Chondrocyte (in vitro differentiated cells): Measurements from ENCODE around the gene BTG1. TPM values are rescaled to one million over a fixed set of nuclear protein-coding genes. Genes with fewer than 3 reads are reported as not detected.

Experiments
- DNase-seq: peaks from one replicate; pipeline ENCODE4 v3.0.0; 2021; ENCODE audit warnings: mixed read lengths, low spot score
- H3K27ac Mint-ChIP-seq: one replicate; pipeline ENCODE4 v1.8.0; 2021; ENCODE audit warnings: mild to moderate bottlenecking, moderate library complexity, mixed read lengths; ENCODE audit not compliant: unreplicated experiment
- H3K27me3 Mint-ChIP-seq: 2 replicates; pipeline ENCODE4 v1.8.0; 2021; ENCODE audit warnings: low read depth, mixed read lengths
- H3K36me3 Mint-ChIP-seq: 2 replicates; pipeline ENCODE4 v1.8.0; 2021; ENCODE audit warnings: low read depth, mixed read lengths
- H3K4me1 Mint-ChIP-seq: 2 replicates; pipeline ENCODE4 v1.8.0; 2021; ENCODE audit warnings: low read depth, mild to moderate bottlenecking, mixed read lengths
- H3K4me3 Mint-ChIP-seq: one replicate; pipeline ENCODE4 v1.8.0; 2021; ENCODE audit warnings: mild to moderate bottlenecking, moderate library complexity, mixed read lengths; ENCODE audit not compliant: unreplicated experiment
- H3K9me3 Mint-ChIP-seq: 2 replicates; pipeline ENCODE4 v1.8.0; 2021; ENCODE audit warnings: low read depth, mixed read lengths
- total RNA-seq: library from RNA; stranded (reverse); gene quantifications from 3 replicates; pipeline ENCODE4 v1.2.1, GENCODE V29; 2021
- TF ChIP-seq, protein P1 (sequence below): fragments of 200-600 bp; sonication (generic); IDR thresholded peaks from 2 replicates; pipeline ENCODE4 v1.5.0; 2021; ENCODE audit warnings: antibody characterized with exemption, mild to moderate bottlenecking, moderate library complexity

Gene BTG1
- total RNA-seq, 1 donor from 2014 or later, result 53.6 TPM

DNA sequence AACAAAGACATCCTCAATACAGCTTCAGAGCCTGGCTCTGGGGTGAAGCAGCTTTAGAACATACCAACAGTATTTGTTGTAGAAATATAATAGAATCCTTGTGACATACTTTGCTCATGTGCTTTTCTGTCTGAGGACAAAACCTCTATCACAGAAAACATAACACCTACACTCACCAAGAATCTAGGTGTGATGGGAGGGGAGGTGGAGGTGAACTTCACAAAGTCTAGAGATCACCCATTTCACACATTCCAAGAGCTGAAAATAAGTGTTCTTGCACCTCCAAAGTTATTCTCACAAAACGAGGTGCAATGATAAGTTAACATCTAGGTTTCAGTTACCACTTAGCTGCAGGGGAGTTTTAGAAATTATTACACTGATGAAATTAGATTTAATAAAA, 32.7 kb upstream of the BTG1 start:
- Mint-ChIP-seq H3K9me3 (peaks cover 6% of the 10 kb centered on the region), H3K4me3 (no peak overlapping the region), H3K36me3 (peaks cover 1% of the 10 kb centered on the region), H3K4me1 (no peaks in the 10 kb centered on the region), H3K27me3 (no peaks in the 10 kb centered on the region), H3K27ac (no peak overlapping the region)
- DNase-seq, result no peak
- TF ChIP-seq, protein P1, sequence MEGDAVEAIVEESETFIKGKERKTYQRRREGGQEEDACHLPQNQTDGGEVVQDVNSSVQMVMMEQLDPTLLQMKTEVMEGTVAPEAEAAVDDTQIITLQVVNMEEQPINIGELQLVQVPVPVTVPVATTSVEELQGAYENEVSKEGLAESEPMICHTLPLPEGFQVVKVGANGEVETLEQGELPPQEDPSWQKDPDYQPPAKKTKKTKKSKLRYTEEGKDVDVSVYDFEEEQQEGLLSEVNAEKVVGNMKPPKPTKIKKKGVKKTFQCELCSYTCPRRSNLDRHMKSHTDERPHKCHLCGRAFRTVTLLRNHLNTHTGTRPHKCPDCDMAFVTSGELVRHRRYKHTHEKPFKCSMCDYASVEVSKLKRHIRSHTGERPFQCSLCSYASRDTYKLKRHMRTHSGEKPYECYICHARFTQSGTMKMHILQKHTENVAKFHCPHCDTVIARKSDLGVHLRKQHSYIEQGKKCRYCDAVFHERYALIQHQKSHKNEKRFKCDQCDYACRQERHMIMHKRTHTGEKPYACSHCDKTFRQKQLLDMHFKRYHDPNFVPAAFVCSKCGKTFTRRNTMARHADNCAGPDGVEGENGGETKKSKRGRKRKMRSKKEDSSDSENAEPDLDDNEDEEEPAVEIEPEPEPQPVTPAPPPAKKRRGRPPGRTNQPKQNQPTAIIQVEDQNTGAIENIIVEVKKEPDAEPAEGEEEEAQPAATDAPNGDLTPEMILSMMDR, result no peak

DNA sequence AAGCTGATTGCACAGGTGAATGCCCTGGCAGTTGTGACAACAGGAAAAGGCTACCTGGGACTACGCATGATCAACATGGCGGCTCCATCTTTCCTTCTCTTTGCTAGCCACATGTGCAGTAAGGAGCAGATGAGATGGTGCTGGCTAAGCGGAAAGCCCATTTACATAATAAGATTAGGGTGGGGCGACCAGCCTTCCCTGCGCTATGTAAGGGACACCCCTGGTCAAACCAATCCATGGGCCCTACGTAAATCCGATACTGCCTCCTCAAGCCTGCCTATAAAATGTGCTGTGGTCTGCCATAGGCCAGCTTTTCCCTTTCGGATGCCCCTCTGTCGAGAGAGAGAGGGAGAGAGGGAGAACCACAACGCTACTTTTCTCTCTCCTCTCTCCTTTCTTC, 31.0 kb upstream of the BTG1 start:
- H3K27me3 Mint-ChIP-seq, result no peaks in the 10 kb centered on the region
- no peaks in the 10 kb centered on the region for H3K4me1 Mint-ChIP-seq
- DNase-seq, result no peak
- peaks cover 1% of the 10 kb centered on the region for H3K36me3 Mint-ChIP-seq
- TF ChIP-seq, protein P1, result no peak
- H3K4me3 Mint-ChIP-seq, result no peak overlapping the region
- H3K9me3 Mint-ChIP-seq, result no peaks in the 10 kb centered on the region
- H3K27ac Mint-ChIP-seq, result no peak overlapping the region

DNA sequence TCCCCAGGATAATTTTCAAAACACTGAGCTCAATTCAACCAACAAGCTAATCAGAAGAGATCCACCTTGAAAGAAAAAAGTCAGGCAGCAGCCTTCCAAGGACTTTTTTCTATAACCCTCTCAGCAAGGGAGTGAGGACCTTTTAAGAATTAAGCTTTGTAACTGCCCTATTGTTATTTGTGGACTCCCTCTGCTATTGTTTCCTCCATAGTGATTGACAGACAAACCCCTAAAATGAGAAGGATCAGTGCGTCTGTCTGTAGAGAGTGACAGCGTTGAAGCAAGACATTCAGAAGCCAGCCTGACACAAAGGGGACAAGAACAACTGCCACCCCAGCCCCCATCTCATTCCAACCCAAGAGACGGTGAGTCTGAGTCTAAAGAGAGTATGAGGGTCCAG, 30.3 kb upstream of the BTG1 start:
- H3K4me3 Mint-ChIP-seq, result no peak overlapping the region
- no peaks in the 10 kb centered on the region for H3K9me3 Mint-ChIP-seq
- no peak for DNase-seq
- H3K36me3 Mint-ChIP-seq, result peaks cover 1% of the 10 kb centered on the region
- H3K4me1 Mint-ChIP-seq, result no peaks in the 10 kb centered on the region
- H3K27me3 Mint-ChIP-seq, result no peaks in the 10 kb centered on the region
- TF ChIP-seq, protein P1, result no peak
- no peak overlapping the region for H3K27ac Mint-ChIP-seq

DNA sequence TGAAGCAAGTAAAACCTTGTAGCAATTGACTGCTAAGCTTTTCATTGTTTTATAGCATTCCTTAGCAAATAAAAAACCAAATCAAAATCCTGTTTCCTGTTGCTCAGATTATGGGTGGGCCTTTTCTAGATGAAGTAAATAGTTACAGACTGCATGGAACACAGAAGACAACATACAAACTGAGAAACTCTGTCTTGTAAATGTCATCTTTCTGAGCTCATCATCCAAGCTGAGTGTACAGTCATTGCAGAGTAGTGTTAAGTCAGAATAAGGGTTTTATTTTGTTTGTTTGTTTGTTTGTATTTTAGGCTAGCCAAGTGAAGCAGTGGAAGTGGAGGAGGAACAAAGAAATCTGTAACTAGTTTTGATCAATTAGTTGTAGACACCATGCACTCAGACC, 24.4 kb upstream of the BTG1 start:
- TF ChIP-seq, protein P1, result no peak
- H3K27me3 Mint-ChIP-seq, result no peaks in the 10 kb centered on the region
- no peaks in the 10 kb centered on the region for H3K4me1 Mint-ChIP-seq
- no peak overlapping the region for H3K27ac Mint-ChIP-seq
- no peaks in the 10 kb centered on the region for H3K9me3 Mint-ChIP-seq
- no peak for DNase-seq
- no peaks in the 10 kb centered on the region for H3K36me3 Mint-ChIP-seq
- H3K4me3 Mint-ChIP-seq, result no peak overlapping the region

GRCh38 chr12:92167075-92167474, 21.4 kb upstream of the BTG1 start:
- Mint-ChIP-seq H3K9me3 (no peaks in the 10 kb centered on the region), H3K4me1 (no peaks in the 10 kb centered on the region), H3K27ac (no peak overlapping the region), H3K36me3 (no peaks in the 10 kb centered on the region), H3K4me3 (no peak overlapping the region), H3K27me3 (no peaks in the 10 kb centered on the region)
- no peak for DNase-seq
- TF ChIP-seq, protein P1, result no peak
